ENCODE results near the gene XRN1. TPM values are rescaled to one million over a fixed set of nuclear protein-coding genes. Genes with fewer than 3 reads are reported as not detected.
A peak's percentile ranks its signal among the peaks of the same experiment; 100 is the strongest.

XRN1 gene
- total RNA-seq, 1 experiment from 2014 or later = 45.3 TPM

DNA sequence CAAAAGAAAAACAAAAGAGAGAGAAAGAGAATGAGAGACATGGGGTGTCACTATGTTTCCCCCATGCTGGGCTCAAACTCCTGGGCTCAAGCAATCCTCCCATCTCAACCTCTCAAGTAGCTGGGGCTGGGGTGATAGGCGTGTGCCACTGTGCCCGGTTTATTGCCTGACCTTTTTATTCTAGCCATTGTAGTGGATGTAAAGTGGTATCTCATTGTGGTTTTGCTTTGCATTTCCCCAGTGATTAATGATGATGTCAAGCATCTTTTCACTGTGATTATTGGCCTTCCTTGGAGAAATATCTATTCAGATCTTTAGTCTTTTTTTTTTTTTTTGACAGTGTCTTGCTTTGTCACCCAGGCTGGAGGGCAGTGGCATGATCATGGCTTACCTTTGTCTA, 184.7 kb downstream of the XRN1 start:
- H3K27me3 ChIP-seq (ENCODE audit: insufficient read depth, low read depth) = no peaks in the 10 kb centered on the region
- CTCF ChIA-PET = interaction anchor here (0.6 kb wide), 1 partner anchor 23 kb away, joined by 6 read pairs; no protein-coding TSS in a partner anchor
- H2AFZ ChIP-seq = no peak overlapping the region
- POLR2A ChIA-PET (ENCODE audit: unreplicated experiment) = no interaction called here
- H3K79me2 ChIP-seq (ENCODE audit: low read depth) = no peaks in the 10 kb centered on the region
- H3K27ac ChIP-seq = no peak overlapping the region
- no peak for DNase-seq
- no peak overlapping the region for H3K4me3 ChIP-seq
- no peaks in the 10 kb centered on the region for H3K4me1 ChIP-seq (replicated peaks; ENCODE audit: insufficient read depth)
- H3F3A ChIP-seq (ENCODE audit: insufficient read depth, low read depth) = no peaks in the 10 kb centered on the region
- no TSS peak for BruUV-seq (replicated peaks)
- TF ChIP-seq, protein P1, sequence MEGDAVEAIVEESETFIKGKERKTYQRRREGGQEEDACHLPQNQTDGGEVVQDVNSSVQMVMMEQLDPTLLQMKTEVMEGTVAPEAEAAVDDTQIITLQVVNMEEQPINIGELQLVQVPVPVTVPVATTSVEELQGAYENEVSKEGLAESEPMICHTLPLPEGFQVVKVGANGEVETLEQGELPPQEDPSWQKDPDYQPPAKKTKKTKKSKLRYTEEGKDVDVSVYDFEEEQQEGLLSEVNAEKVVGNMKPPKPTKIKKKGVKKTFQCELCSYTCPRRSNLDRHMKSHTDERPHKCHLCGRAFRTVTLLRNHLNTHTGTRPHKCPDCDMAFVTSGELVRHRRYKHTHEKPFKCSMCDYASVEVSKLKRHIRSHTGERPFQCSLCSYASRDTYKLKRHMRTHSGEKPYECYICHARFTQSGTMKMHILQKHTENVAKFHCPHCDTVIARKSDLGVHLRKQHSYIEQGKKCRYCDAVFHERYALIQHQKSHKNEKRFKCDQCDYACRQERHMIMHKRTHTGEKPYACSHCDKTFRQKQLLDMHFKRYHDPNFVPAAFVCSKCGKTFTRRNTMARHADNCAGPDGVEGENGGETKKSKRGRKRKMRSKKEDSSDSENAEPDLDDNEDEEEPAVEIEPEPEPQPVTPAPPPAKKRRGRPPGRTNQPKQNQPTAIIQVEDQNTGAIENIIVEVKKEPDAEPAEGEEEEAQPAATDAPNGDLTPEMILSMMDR (conservative IDR thresholded peaks at IDR 0.05) = no peak
- no peak for TF ChIP-seq EZH2 (IDR thresholded peaks at IDR 0.05; ENCODE audit: low read depth)
- H3K9me3 ChIP-seq (ENCODE audit: insufficient read depth, low read depth) = no peaks in the 10 kb centered on the region
- H3K4me2 ChIP-seq = no peak overlapping the region
- H3K36me3 ChIP-seq (ENCODE audit: low read depth) = no peaks in the 10 kb centered on the region
- no peaks in the 10 kb centered on the region for H4K20me1 ChIP-seq (ENCODE audit: insufficient read depth)
- H3K9me2 ChIP-seq (ENCODE audit: insufficient read depth) = no peaks in the 10 kb centered on the region
- intact Hi-C loops (cut with micrococcal nuclease; ENCODE audit: unreplicated experiment) = no loop called here

DNA sequence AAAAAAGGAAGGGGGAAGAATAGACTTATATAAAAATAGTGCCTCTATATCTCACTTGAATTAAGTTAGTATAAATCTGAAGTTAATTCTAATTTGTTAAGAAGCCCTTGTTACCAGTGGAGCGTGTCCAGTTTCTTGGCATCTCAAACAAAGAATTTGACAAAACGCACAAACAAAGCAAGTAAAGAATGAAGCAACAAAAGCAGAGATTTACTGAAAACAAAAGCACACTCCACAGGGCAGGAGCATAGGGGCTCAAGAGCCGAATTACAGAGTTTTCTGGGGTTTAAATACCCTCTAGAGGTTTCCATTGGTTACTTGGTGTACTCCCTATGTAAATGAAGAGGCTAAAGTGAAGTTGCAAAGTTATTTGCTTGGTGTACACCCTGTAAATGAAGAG, 188.5 kb downstream of the XRN1 start:
- intact Hi-C loops (cut with micrococcal nuclease; ENCODE audit: unreplicated experiment) = no loop called here
- no peak overlapping the region for H3K4me3 ChIP-seq
- TF ChIP-seq, protein P1 (conservative IDR thresholded peaks at IDR 0.05) = no peak
- no peak for TF ChIP-seq EZH2 (IDR thresholded peaks at IDR 0.05; ENCODE audit: low read depth)
- H3K27me3 ChIP-seq (ENCODE audit: insufficient read depth, low read depth) = no peaks in the 10 kb centered on the region
- BruUV-seq (replicated peaks) = no TSS peak
- ChIA-PET POLR2A (ENCODE audit: unreplicated experiment) (no interaction called here), CTCF (no interaction called here)
- no peak for DNase-seq
- H3F3A ChIP-seq (ENCODE audit: insufficient read depth, low read depth) = no peaks in the 10 kb centered on the region
- H3K9me2 ChIP-seq (ENCODE audit: insufficient read depth) = no peaks in the 10 kb centered on the region
- no peak overlapping the region for H3K4me2 ChIP-seq
- no peaks in the 10 kb centered on the region for H3K79me2 ChIP-seq (ENCODE audit: low read depth)
- no peak overlapping the region for H3K27ac ChIP-seq
- H2AFZ ChIP-seq = no peak overlapping the region
- no peaks in the 10 kb centered on the region for H3K4me1 ChIP-seq (replicated peaks; ENCODE audit: insufficient read depth)
- no peaks in the 10 kb centered on the region for H4K20me1 ChIP-seq (ENCODE audit: insufficient read depth)
- H3K9me3 ChIP-seq (ENCODE audit: insufficient read depth, low read depth) = no peaks in the 10 kb centered on the region
- H3K36me3 ChIP-seq (ENCODE audit: low read depth) = no peaks in the 10 kb centered on the region

DNA sequence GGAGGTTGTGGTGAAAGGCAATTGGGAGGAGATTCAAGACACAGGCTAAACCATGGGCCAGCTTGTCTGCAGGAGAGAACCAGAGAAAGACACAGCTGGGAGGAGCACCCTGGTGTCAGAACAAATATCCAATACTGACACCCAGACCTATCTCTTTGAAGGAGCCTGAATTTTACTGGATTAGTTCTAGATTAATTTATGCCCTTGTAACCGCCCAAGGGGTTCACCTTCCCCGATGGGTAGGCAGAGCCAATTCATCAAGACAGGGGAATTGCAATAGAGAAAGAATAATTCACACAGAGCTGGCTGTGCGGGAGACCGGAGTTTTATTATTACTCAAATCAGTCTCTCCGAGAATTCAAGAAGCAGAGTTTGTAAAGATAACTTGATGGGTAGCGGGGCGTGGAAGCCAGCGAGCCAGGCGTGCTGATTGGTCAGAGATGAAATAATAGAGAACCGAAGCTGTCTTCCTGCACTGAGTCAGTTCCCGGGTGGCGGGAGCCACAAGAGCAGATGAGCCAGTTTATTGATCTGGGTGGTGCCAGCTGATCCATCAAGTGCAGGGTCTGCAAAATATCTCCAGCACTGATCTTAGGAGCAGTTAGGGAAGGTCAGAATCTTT, 191.0 kb downstream of the XRN1 start:
- Histone ChIP-seq H2AFZ (no peak overlapping the region), H3K27me3 (ENCODE audit: insufficient read depth, low read depth) (no peaks in the 10 kb centered on the region), H3F3A (ENCODE audit: insufficient read depth, low read depth) (no peaks in the 10 kb centered on the region), H3K36me3 (ENCODE audit: low read depth) (no peaks in the 10 kb centered on the region), H3K9me2 (ENCODE audit: insufficient read depth) (no peaks in the 10 kb centered on the region), H3K4me2 (peak overlapping the region; percentile 26; the same call in 1 of the 2 replicates), H3K79me2 (ENCODE audit: low read depth) (no peaks in the 10 kb centered on the region), H3K27ac (no peak overlapping the region), H3K4me1 (replicated peaks; ENCODE audit: insufficient read depth) (no peaks in the 10 kb centered on the region), H3K4me3 (no peak overlapping the region), H4K20me1 (ENCODE audit: insufficient read depth) (no peaks in the 10 kb centered on the region), H3K9me3 (ENCODE audit: insufficient read depth, low read depth) (no peaks in the 10 kb centered on the region)
- BruUV-seq (replicated peaks) = no TSS peak
- TF ChIP-seq, protein P1 (conservative IDR thresholded peaks at IDR 0.05) = no peak
- TF ChIP-seq EZH2 (IDR thresholded peaks at IDR 0.05; ENCODE audit: low read depth) = no peak
- DNase-seq = no peak
- intact Hi-C loops (cut with micrococcal nuclease; ENCODE audit: unreplicated experiment) = no loop called here
- ChIA-PET POLR2A (ENCODE audit: unreplicated experiment) (no interaction called here), CTCF (no interaction called here)

Other genes with a start within 250 kb of the XRN1 start
- gene GK5, start 222.5 kb downstream of the XRN1 start, total RNA-seq (2021) = 28.9 and 30.0 TPM in 2 replicates
- 28.3 and 33.3 TPM in 2 replicates for gene ATR, start 130.7 kb upstream of the XRN1 start, total RNA-seq (2021)
- gene PLS1, start 148.4 kb upstream of the XRN1 start, total RNA-seq (2021) = 50.4 and 53.8 TPM in 2 replicates

All from PC-9 (cell line).